IgD-negative memory B cell (primary cell): ENCODE results near the gene FBRS. TPM values are rescaled to one million over a fixed set of nuclear protein-coding genes. Genes with fewer than 3 reads are reported as not detected.

Experiments
- polyA plus RNA-seq: library from polyadenylated mRNA; unstranded; fragments of 300-500 nt; fragmentation: Illumina TruSeq; gene quantifications from one replicate; pipeline ENCODE4 v1.2.3, GENCODE V29; 2021

FBRS gene
- polyA plus RNA-seq, 1 donor from 2014 or later: 7.1 TPM

Other genes starting within 250 kb of the FBRS start
- 137 TPM for gene DCTPP1, start 228.4 kb upstream of the FBRS start, polyA plus RNA-seq
- 64.0 TPM for gene SEPHS2, start 212.6 kb upstream of the FBRS start, polyA plus RNA-seq
- 51.9 TPM for gene ITGAL, start 185.7 kb upstream of the FBRS start, polyA plus RNA-seq
- gene ZNF768, start 131.9 kb upstream of the FBRS start, polyA plus RNA-seq: 12.7 TPM
- gene ZNF747, start 123.6 kb upstream of the FBRS start, polyA plus RNA-seq: 14.8 TPM
- 6.2 TPM for gene ZNF764, start 100.1 kb upstream of the FBRS start, polyA plus RNA-seq
- 40.7 TPM for gene ZNF688, start 86.7 kb upstream of the FBRS start, polyA plus RNA-seq
- 2.9 TPM for gene ZNF785, start 72.7 kb upstream of the FBRS start, polyA plus RNA-seq
- 12.8 TPM for gene ZNF689, start 48.0 kb upstream of the FBRS start, polyA plus RNA-seq
- 27.6 TPM for gene PRR14, start 7.5 kb upstream of the FBRS start, polyA plus RNA-seq
- gene SRCAP, start 40.7 kb downstream of the FBRS start, polyA plus RNA-seq: 32.6 TPM
- gene PHKG2, start 90.0 kb downstream of the FBRS start, polyA plus RNA-seq: 36.7 TPM
- gene CFAP119, start 103.6 kb downstream of the FBRS start, polyA plus RNA-seq: 0.63 TPM
- 56.0 TPM for gene RNF40, start 103.9 kb downstream of the FBRS start, polyA plus RNA-seq
- 0.30 TPM for gene ZNF629, start 128.8 kb downstream of the FBRS start, polyA plus RNA-seq
- gene BCL7C, start 235.6 kb downstream of the FBRS start, polyA plus RNA-seq: 45.0 TPM
- not detected for gene CTF1, start 238.2 kb downstream of the FBRS start, polyA plus RNA-seq